Naive B cell (primary cell): Measurements from ENCODE around the gene TUBA4A. TPM values are rescaled to one million over a fixed set of nuclear protein-coding genes. Genes with fewer than 3 reads are reported as not detected.

Experiments used
- ATAC-seq, 2 donors: fragments of 150-1000 bp; cut with Tn5 transposase; 2 replicates each; pipeline ENCODE4 v1.10.0; 2021; ENCODE audit warnings: low read depth in 2 of 2, mild to moderate bottlenecking in 2 of 2, moderate library complexity in 2 of 2
- DNase-seq: peaks from one replicate; pipeline ENCODE4 v3.0.0; 2022
- H3K27ac Mint-ChIP-seq, 6 donors: one replicate each; pipeline ENCODE4 v1.8.0; 2020 to 2022; ENCODE audit warnings: mild to moderate bottlenecking in 6 of 6, mixed read lengths in 6 of 6, moderate library complexity in 5 of 6, inconsistent platforms in 2 of 6
- H3K27me3 Mint-ChIP-seq, 3 donors: one replicate each; pipeline ENCODE4 v1.8.0; 2021 to 2022; ENCODE audit warnings: mixed read lengths in 3 of 3, mild to moderate bottlenecking in 1 of 3
- H3K36me3 Mint-ChIP-seq, 2 donors: one replicate each; pipeline ENCODE4 v1.8.0; 2020 to 2022; ENCODE audit warnings: mixed read lengths in 2 of 2, inconsistent platforms in 1 of 2, mild to moderate bottlenecking in 1 of 2
- H3K4me1 Mint-ChIP-seq, 3 donors: one replicate each; pipeline ENCODE4 v1.8.0; 2020 to 2022; ENCODE audit warnings: mixed read lengths in 3 of 3, inconsistent platforms in 1 of 3, mild to moderate bottlenecking in 1 of 3, moderate library complexity in 1 of 3
- H3K4me3 Mint-ChIP-seq, 8 donors: one replicate each; pipeline ENCODE4 v1.8.0; 2020 to 2022; ENCODE audit warnings: mild to moderate bottlenecking in 8 of 8, mixed read lengths in 8 of 8, moderate library complexity in 8 of 8, inconsistent platforms in 2 of 8
- H3K9me3 Mint-ChIP-seq, 7 donors: one replicate each; pipeline ENCODE4 v1.8.0; 2020 to 2022; ENCODE audit warnings: mixed read lengths in 7 of 7, mild to moderate bottlenecking in 5 of 7, inconsistent platforms in 2 of 7, moderate library complexity in 1 of 7
- polyA plus RNA-seq, 6 donors: library from polyadenylated mRNA; unstranded; fragments of 300-500 nt; fragmentation: Illumina TruSeq; gene quantifications; one replicate each; pipeline ENCODE4 v1.2.3, GENCODE V29; 2021; ENCODE audit warnings: low read depth in 6 of 6

Gene TUBA4A
- polyA plus RNA-seq, 6 donors from 2014 or later = 129 to 165 (median 149) TPM

DNA sequence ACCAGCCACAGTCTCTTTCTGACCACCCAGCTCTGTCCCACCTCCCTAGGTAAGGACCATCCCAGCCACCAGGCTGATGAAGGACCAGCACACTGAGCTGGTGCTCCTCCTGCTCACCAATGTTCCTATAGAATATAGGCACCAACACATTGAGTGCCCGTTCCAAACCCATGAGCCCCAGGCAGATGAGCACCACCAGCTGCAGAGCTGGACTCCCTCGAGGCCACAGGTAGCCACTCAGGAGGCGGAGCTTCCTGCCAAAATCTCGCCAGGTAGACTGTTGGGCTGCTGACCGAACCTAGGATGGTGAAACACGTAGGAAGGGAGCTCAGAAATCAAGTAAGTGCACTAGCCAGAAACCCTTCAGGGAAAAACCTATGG, 37.2 kb downstream of the TUBA4A start:
- peak overlapping the region in 5 of 8 donors; percentile 7 to 77 (median 44) for H3K4me3 Mint-ChIP-seq
- H3K4me1 Mint-ChIP-seq = peaks cover 24 to 42% (median 37%) of the 10 kb centered on the region in 3 donors
- no peaks in the 10 kb centered on the region for H3K9me3 Mint-ChIP-seq
- ATAC-seq (no peak), DNase-seq (no peak)
- peaks cover 4 to 12% of the 10 kb centered on the region in 2 donors for H3K36me3 Mint-ChIP-seq
- H3K27me3 Mint-ChIP-seq = no peaks in the 10 kb centered on the region
- no peak overlapping the region for H3K27ac Mint-ChIP-seq

DNA sequence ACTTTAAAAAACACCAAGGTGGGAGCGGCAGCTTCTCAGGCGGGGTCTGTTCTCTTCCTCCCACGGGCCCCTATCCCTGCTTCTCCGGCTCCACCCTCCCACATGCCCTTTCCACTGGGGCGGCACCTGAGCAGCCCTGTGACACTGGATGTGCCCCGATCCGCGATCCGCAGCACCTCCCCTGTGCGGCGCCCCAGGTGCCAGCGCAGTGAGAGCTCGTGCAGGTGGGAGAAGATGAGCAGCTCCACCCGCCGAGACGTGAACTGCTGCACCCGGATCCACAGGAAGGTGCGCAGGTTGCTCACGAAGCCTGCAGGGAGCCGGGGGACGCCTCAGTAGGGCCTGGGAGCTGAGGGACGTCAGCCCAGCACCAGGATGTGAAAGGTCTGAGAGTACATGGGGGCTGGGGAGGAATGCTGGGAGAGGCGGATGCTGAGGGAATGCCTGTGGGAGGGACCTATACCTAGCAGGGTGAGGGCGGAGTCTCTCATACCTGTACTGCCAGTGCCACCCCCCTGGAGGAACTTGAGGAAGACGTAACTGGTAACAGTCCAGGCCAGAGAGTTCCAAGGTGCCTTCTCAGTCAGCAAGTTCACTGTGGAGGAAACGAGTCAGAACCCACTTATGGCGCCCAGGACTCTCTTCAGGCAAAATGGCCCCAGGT, 37.7 kb downstream of the TUBA4A start:
- Mint-ChIP-seq H3K4me1 (peaks cover 21 to 43% (median 42%) of the 10 kb centered on the region in 3 donors), H3K9me3 (no peaks in the 10 kb centered on the region), H3K4me3 (peak overlapping the region in 1 of 8 donors; percentile 69), H3K27ac (no peak overlapping the region), H3K27me3 (no peaks in the 10 kb centered on the region), H3K36me3 (peaks cover 0 to 7% of the 10 kb centered on the region in 2 donors)
- DNase-seq (no peak), ATAC-seq (no peak)

DNA sequence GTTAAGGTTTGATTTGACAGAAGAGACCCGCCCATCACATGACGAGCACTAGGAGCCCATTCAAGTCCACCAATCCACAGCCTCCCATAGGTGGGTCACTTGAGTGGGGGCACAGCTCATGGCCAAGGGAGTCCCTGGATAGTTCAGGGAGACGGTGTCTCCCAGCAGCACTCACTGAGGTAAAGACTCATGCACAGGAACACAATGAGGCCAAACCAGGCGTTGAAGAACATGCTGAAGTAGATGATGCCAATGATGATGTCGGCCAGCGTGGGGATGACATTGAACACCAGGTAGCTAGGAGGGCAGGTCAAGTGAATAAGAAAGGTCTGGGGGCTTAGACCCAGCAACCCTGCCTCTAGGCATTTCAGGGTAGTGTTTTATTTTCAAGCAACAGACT, 38.9 kb downstream of the TUBA4A start:
- Mint-ChIP-seq H3K4me3 (peak overlapping the region in 1 of 8 donors; percentile 62), H3K36me3 (peaks cover 0 to 7% of the 10 kb centered on the region in 2 donors), H3K4me1 (peaks cover 21 to 40% (median 32%) of the 10 kb centered on the region in 3 donors), H3K9me3 (no peaks in the 10 kb centered on the region), H3K27me3 (no peaks in the 10 kb centered on the region), H3K27ac (no peak overlapping the region)
- DNase-seq (no peak), ATAC-seq (no peak)

DNA sequence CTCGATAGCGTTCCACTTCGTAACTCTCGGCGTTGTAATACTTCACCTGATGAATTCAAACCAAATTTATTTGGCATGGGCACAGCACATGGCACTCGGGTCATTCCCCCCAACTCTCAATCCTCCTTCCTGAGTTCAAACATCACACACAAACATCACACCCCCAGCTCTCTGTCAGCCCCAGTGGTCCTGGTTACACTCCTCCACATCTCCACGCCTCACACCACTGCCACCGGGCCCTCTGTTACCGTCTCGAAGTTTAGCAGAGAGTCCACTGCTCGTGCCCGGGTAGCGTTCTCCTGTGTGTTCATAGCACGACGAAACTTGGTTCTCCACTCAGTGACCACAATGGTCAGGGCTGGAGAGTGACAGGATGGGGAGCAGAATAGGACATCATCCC, 39.6 kb downstream of the TUBA4A start:
- peak overlapping the region in 1 of 6 donors; percentile 32 for H3K27ac Mint-ChIP-seq
- peaks cover 0 to 7% of the 10 kb centered on the region in 2 donors for H3K36me3 Mint-ChIP-seq
- peak overlapping the region in 1 of 8 donors; percentile 64 for H3K4me3 Mint-ChIP-seq
- H3K4me1 Mint-ChIP-seq = peaks cover 17 to 35% (median 28%) of the 10 kb centered on the region in 3 donors
- no peaks in the 10 kb centered on the region for H3K27me3 Mint-ChIP-seq
- no peaks in the 10 kb centered on the region for H3K9me3 Mint-ChIP-seq
- ATAC-seq (no peak), DNase-seq (no peak)

DNA sequence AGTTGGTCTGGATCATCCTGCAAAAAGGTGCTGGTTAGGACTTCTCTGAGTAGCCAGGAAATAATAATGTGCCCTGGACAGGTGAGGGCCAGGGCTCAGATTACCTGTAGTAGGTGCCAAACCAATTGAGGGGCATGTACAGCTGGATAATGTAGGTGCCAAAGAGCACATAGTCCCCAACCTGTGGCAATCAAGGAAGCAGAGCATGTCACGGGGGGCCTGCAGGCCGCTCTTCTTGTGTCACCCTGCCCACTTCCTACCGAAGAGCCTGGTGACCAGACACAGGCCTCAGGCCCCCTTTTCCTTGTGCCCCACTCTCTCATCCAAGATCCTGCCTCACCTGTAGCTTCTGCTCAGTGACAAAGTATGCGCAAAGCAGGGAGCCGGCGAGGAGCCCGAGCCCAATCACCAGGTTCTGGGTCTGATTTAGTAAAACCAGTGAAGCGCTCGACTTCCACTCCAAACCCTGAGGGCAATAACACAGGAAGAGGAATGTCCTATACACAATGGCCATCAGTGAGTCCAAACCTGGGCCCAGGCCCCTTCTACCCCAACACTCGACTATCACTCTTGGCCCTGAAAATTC, 40.1 kb downstream of the TUBA4A start:
- H3K27me3 Mint-ChIP-seq = no peaks in the 10 kb centered on the region
- H3K4me3 Mint-ChIP-seq = peak overlapping the region in 2 of 8 donors; percentile 44 to 64
- H3K27ac Mint-ChIP-seq = no peak overlapping the region
- ATAC-seq (no peak), DNase-seq (no peak)
- H3K4me1 Mint-ChIP-seq = peaks cover 14 to 34% (median 28%) of the 10 kb centered on the region in 3 donors
- H3K9me3 Mint-ChIP-seq = no peaks in the 10 kb centered on the region
- peaks cover 0 to 7% of the 10 kb centered on the region in 2 donors for H3K36me3 Mint-ChIP-seq

DNA sequence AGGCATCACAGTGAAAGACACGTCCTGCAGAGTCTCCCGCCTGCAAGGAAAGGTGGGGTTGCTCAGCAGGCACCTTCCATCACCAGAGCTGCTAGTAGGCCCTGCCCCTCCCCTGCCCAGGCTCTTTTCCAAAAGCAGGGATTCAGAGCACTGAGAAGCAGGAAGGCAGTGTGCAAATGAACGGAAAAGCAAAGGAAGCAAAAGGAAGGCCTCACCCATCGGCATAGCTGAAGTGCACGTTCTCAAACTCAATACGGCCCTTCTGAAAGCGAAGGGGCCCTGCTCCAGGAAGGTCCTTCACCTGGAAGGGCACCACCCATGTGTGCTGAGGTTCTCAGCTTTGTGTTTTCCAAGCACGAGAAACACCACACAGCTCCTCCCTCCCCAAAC, 40.7 kb downstream of the TUBA4A start:
- Mint-ChIP-seq H3K36me3 (peaks cover 0 to 7% of the 10 kb centered on the region in 2 donors), H3K4me1 (peaks cover 13 to 33% (median 29%) of the 10 kb centered on the region in 3 donors), H3K9me3 (no peaks in the 10 kb centered on the region), H3K27ac (no peak overlapping the region), H3K27me3 (no peaks in the 10 kb centered on the region), H3K4me3 (peak overlapping the region in 1 of 8 donors; percentile 44)
- ATAC-seq (no peak), DNase-seq (no peak)

DNA sequence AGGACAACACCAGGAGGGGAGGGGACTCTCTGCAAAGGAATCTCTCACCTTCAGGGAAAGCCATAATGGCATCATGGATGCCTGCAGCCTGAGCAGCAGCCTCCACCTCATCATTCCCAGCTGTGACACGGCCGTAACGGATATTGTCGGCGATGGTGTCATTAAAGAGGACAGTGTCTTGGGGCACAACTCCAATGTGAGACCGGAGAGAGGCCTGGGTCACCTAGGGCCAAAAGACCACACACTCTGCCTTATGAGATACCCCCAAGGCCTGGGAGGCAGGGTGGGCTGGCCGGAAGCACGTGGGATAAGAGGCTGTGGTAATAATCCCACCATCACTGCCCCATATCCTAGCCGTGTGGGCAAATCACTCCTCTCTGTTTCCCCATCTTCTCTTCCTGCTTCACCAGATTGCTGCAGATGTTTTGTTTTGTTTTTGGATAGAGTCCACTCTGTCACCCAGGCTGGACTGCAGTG, 42.8 kb downstream of the TUBA4A start:
- DNase-seq (no peak), ATAC-seq (no peak)
- H3K27ac Mint-ChIP-seq = peak overlapping the region in 4 of 6 donors; percentile 24 to 95 (median 76)
- no peaks in the 10 kb centered on the region for H3K27me3 Mint-ChIP-seq
- peaks cover 0 to 7% of the 10 kb centered on the region in 2 donors for H3K36me3 Mint-ChIP-seq
- H3K4me3 Mint-ChIP-seq = peak overlapping the region in 1 of 8 donors; percentile 84
- H3K9me3 Mint-ChIP-seq = no peaks in the 10 kb centered on the region
- peaks cover 16 to 37% (median 27%) of the 10 kb centered on the region in 3 donors for H3K4me1 Mint-ChIP-seq

DNA sequence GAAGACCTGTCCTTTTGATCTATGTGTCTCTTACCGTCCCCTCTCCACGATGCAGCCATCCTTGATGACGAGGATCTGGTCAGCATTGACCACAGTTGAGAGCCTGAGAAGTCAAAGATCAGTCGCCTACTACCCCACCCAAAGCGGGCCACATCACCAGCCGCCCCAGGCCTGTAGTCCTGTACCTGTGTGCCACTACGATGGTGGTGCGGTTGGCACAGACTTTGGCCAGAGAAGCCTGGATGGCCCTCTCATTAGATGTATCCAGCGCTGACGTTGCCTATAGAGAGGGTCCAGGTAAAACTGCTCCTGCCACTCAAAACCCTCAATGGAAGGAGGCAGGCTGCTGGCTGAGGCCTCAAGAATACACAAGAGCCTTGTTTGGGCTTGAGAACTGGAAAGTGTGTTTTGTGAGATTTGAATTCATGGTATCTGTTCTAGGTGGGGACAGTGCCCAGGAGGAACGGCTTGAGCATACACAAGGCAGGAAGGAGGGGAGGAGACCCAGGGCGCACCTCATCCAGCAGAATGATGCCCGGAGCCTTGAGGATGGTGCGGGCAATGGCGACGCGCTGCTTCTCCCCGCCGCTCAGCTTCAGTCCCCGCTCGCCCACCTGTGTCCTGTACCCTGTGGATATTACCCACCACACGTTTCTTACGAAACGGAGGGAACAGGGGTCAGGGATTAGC, 43.4 kb downstream of the TUBA4A start:
- H3K9me3 Mint-ChIP-seq = no peaks in the 10 kb centered on the region
- H3K27me3 Mint-ChIP-seq = no peaks in the 10 kb centered on the region
- H3K27ac Mint-ChIP-seq = peak overlapping the region in 2 of 6 donors; percentile 63 to 84
- DNase-seq (no peak), ATAC-seq (no peak)
- H3K36me3 Mint-ChIP-seq = peaks cover 0 to 7% of the 10 kb centered on the region in 2 donors
- H3K4me3 Mint-ChIP-seq = peak overlapping the region in 2 of 8 donors; percentile 9 to 39
- H3K4me1 Mint-ChIP-seq = peaks cover 16 to 42% (median 27%) of the 10 kb centered on the region in 3 donors

DNA sequence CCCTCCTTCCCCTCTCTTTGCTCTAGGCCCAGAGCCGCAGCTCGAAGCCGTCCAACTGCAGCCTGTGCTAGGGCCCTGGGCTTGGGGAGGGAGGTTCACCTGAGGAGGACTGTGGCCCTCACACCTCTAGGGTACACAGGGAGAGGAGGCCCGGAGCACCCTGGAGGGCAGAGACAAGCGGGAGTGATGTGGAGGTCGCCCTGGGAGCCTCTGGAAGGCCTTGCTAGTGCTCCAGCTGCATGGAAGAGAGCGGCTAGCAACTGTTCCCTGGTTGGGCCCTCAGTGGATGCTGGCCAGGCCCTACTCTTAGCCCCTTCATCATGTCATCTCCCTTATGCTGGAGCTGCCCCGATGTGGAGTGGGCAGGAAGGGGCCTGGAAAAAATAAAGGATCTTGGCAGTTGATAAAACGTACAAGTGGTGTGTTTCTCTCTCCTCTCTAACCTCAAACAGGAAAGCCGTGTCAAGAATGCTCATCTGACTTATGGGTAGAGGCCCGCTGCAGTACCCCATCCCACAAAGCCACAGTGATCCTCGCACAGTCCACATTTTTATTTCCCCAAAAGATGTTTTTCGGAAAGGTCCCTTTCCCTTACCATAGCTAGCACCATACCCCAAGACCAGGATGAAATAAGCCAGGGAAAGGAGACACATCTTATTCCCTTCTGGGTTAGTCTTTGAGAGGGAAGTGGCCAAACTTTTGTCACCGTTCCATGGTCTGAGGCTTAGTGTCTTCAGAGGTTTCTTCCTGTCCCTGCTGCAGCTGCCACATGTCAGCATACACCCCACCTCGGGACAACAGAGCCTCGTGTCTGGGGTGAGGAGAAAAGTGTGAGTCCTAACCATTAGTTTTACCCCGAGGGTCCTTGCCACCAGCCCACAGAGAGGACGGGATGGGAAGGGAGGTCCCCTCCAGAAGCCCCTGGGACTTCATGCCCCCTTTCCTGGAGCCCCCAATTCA, 44.2 kb downstream of the TUBA4A start:
- peak overlapping the region in 3 of 8 donors; percentile 39 to 93 (median 44) for H3K4me3 Mint-ChIP-seq

DNA sequence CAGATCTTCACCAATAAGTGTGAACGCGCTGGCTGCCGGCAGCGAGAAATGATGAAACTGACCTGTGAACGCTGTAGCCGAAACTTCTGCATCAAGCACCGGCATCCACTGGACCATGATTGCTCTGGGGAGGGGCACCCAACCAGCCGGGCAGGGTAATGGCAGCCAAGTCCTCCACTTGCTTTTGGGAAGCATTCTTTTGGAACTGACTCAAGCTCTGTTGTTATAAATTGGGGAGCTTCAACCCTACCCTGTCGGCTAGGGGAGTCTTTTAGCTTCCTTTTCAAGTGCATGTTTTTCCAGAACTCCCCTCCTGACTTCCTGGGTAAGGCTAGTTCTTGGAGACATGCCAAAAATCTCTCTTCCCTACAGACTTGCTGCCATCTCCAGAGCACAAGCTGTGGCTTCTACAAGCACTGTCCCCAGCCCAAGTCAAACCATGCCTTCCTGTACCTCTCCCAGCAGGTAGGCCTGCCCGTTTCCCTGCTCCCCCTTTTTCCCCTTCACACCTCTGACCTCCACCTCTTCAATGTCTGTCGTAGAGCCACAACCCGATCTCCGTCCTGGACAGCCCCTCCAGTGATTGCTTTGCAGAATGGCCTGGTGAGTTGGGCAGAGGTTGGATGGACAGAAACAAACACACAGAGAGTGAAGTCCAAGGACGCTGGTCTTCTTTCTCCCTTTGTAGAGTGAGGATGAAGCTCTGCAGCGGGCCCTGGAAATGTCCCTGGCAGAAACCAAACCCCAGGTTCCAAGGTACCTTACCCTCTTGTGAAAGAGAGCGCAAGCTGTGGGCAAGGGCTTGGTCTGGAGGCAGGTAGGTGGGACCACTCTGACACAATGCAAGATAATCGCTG, 45.6 kb downstream of the TUBA4A start:
- DNase-seq = no peak
- ATAC-seq = no peak
- Mint-ChIP-seq H3K9me3 (no peaks in the 10 kb centered on the region), H3K36me3 (no peaks in the 10 kb centered on the region), H3K4me1 (peaks cover 12 to 43% (median 21%) of the 10 kb centered on the region in 3 donors), H3K27ac (peak overlapping the region in 5 of 6 donors; percentile 26 to 97 (median 51)), H3K27me3 (no peaks in the 10 kb centered on the region), H3K4me3 (peak overlapping the region in 7 of 8 donors; percentile 16 to 96 (median 92))

More for the DNA sequence above, 44.2 kb downstream of the TUBA4A start:
- peaks cover 0 to 7% of the 10 kb centered on the region in 2 donors for H3K36me3 Mint-ChIP-seq
- peak overlapping the region in 4 of 6 donors; percentile 38 to 84 (median 46) for H3K27ac Mint-ChIP-seq
- peaks cover 16 to 43% (median 27%) of the 10 kb centered on the region in 3 donors for H3K4me1 Mint-ChIP-seq
- H3K27me3 Mint-ChIP-seq = no peaks in the 10 kb centered on the region
- ATAC-seq (no peak), DNase-seq (no peak)
- H3K9me3 Mint-ChIP-seq = no peaks in the 10 kb centered on the region

DNA sequence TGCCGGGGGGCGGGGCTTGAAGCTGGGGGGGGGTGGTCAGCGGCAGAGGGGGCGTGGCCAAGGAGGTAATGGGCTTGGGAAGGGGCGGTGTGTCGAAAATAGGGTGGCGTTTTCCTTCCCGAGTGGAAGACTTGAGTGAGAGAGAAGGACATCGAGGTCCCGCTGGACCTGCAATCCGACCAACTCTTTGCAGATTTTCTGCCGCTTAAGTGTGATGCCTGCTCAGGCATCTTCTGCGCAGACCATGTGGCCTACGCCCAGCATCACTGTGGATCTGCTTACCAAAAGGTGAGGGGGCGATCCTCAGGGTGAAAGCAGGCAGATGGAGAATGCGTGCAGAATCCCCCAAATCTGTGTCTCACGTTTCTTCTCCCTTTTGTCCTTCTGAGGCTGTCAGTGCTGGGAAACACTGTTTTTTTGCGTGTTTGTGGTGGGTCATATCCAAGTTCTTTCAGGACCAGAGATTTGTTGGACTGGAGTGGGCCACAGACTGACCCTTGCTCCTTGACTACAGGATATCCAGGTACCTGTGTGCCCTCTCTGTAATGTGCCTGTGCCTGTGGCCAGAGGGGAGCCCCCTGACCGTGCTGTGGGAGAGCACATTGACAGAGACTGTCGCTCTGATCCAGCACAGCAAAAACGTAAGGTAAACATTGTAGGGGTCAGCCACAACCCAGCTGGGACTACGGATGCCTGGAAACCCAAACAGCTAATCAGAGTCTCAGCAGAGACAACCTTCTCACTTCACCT, 46.4 kb downstream of the TUBA4A start:
- Mint-ChIP-seq H3K9me3 (no peaks in the 10 kb centered on the region), H3K4me1 (peaks cover 12 to 42% (median 21%) of the 10 kb centered on the region in 3 donors), H3K27me3 (no peaks in the 10 kb centered on the region), H3K4me3 (peak overlapping the region; percentile 76 to 96 (median 92)), H3K36me3 (no peaks in the 10 kb centered on the region), H3K27ac (peak overlapping the region in 5 of 6 donors; percentile 26 to 97 (median 88))
- DNase-seq (no peak), ATAC-seq (no peak)
